Measurements from ENCODE around the gene FCGR3B.
"Not testable (repeated sequence)": the region's sequence is repeated elsewhere in the genome, so short reads cannot be mapped to it uniquely, and the experiment has no call there.

Gene FCGR3B

DNA sequence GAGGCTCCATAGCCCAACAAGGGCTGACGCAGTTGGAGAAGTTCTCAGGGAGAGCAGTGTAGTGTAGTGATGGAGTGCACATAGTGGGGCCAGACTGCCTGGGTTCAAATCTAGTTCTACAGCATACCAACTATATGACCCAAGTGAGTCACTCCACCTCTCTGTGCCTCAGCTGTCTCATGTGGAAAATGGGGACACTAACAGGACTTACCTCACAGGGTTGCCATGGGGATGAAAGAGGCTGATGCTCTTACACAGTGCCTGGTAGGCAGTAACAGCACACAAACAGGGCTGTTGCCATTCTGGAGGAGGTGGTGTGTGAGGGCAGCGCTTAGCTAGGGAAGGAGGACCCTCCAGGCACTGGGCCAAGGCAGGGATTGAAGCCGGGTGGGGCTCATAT, 38.4 kb downstream of the FCGR3B start:
- H3K4me3 ChIP-seq (ENCODE audit: low read depth, low read length); DNase-seq (ENCODE audit: low read depth): not testable (repeated sequence)

GRCh38 chr1:161589920-161590319, 41.1 kb downstream of the FCGR3B start:
- not testable (repeated sequence) for DNase-seq (ENCODE audit: low read depth); H3K4me3 ChIP-seq (ENCODE audit: low read depth, low read length)

GRCh38 chr1:161589365-161589764, 41.6 kb downstream of the FCGR3B start:
- not testable (repeated sequence) for DNase-seq (ENCODE audit: low read depth); H3K4me3 ChIP-seq (ENCODE audit: low read depth, low read length)

DNA sequence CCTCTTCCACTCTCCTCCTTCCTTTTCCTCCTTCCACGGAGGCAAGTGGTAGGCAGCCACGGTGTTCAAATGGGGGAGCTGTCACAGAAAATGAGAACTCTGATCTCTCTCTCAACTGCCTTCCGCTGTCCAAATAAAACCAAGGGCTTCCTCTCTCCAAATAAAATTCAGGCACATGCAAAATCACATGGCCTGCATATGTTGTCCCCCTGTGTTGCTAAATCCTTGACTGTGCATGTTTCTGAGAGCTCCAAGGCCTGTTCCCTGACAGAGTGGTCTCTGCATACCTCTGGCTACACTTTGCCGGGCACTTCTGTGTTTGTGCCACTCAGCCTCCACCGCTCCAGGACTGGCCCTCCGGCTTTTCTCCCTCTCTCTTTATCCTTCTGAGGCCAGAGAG, 42.4 kb downstream of the FCGR3B start:
- not testable (repeated sequence) for DNase-seq (ENCODE audit: low read depth); H3K4me3 ChIP-seq (ENCODE audit: low read depth, low read length)

DNA sequence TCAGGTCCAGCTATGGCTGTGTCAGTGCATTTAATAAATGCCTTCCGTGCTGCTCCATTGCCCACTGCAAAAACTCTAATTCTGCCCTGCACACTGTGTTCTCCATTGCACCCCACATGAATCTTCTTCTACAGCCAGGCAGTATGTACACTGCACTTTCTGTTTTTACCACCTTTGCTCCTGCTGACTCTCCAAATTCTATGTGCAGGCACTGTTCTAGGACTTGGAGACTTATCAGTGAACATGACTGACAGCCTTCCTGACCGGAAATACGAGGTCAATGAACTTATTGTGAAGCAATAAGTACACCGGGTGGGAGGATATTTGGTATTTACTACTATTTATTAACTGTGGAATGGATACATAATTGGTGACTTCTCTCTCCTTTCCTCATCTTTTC, 48.1 kb downstream of the FCGR3B start:
- DNase-seq (ENCODE audit: low read depth); H3K4me3 ChIP-seq (ENCODE audit: low read depth, low read length): not testable (repeated sequence)

DNA sequence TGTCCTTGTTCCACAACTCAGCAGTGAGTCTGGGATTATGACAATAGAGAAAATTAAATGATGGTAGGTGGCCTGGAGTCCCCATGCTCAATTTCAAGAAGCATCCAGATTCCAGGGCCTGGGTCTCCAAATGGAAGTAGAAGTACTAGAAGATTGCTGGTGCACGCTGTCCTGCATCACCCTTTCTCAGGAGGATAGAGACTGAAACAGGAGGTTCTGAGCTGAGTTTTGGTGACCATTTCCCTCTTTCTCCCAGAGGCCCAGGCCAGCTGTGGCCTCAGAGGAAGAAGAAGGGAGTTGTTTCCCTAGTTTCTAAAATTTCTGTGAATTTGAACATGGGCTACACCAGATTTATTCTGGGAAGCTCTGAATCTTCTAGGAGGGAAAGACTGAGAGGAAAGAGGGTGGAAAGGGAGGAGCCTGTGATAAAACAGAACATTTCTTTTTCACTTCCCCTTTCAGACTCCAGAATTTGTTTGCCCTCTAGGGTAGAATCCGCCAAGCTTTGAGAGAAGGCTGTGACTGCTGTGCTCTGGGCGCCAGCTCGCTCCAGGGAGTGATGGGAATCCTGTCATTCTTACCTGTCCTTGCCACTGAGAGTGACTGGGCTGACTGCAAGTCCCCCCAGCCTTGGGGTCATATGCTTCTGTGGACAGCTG, 50.0 kb downstream of the FCGR3B start:
- H3K4me3 ChIP-seq (ENCODE audit: low read depth, low read length); DNase-seq (ENCODE audit: low read depth): not testable (repeated sequence)

DNA sequence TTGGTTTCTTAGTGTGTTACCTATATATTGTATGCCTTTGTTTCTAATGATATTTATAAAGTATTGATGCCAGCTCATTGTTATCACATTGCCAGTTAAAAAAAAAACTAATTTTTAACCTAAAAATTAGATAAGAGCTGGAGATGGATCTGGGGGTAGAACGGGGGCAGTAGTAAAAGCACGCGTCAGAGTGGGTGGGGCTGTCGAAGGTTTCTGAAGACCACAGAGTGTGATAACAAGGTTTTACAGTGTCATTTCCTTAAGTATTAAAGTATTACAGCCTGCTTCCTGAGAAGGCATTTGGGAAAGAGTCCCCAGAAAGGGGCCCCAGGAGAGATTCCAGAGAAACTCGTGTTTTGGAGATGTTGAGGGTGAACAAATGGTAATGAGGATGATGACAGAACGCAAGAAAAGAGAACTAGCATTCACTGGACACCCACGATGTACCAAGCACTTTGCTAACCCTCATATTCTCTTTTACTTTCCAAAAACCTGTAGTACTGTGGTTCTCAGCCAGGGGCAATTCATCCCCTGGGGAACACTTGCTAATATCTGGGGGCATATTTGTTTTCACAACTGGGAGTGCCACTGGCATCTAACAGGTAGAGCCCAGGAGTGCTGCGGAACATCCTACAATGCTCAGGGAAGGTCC, 51.0 kb downstream of the FCGR3B start:
- DNase-seq (ENCODE audit: low read depth); H3K4me3 ChIP-seq (ENCODE audit: low read depth, low read length): not testable (repeated sequence)

GRCh38 chr1:161576676-161577075, 54.3 kb downstream of the FCGR3B start:
- H3K4me3 ChIP-seq (ENCODE audit: low read depth, low read length); DNase-seq (ENCODE audit: low read depth): not testable (repeated sequence)

All from GM12864 (cell line).